Measurements from ENCODE around the gene SCUBE3. TPM values are rescaled to one million over a fixed set of nuclear protein-coding genes. Genes with fewer than 3 reads are reported as not detected.

Gene SCUBE3
- total RNA-seq, 1 experiment from 2014 or later, result 0.05 TPM

DNA sequence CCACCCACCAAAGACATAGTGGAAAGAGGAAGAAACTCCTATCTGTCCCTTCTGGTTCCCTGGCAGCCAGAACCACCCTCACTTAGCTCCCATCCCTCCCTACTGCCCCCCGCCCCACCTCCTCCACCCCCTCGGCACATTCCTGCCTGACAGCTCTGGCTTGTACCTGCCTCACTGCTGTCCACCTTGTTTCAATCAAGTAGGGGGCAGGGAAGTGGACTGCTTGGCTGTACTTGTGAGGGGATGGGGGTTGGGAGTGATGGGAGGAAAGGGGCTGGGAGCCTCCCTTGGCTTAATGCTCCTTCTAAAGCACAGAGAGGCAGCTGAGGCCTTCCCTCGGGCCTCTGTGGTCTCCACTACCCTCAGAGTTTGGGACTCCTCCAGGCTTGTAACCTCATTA lies 23.7 kb downstream of the SCUBE3 start:
- H3K4me1 ChIP-seq (ENCODE audit: control insufficient read depth in 1 of 2, insufficient read depth in 2 of 2, low read length in 2 of 2), result no peaks in the 10 kb centered on the region
- RAD21 ChIA-PET (ENCODE audit: low non-redundant PET in 1 of 2, low total read pairs in 2 of 2, uncharacterized antibody in 2 of 2, unreplicated experiment in 2 of 2), result no interaction called here
- no peak for TF ChIP-seq SRF (IDR thresholded peaks at IDR 0.05; ENCODE audit: low read depth)
- POLR2A ChIA-PET, result no interaction called here
- H3K27me3 ChIP-seq (ENCODE audit: insufficient read depth, low read length), result no peaks in the 10 kb centered on the region
- no peak overlapping the region for H3K27ac ChIP-seq (ENCODE audit: low read depth, low read length)
- no peaks in the 10 kb centered on the region for H3K79me2 ChIP-seq (ENCODE audit: insufficient read depth, low read length)
- CTCF ChIA-PET, result no interaction called here
- H4K20me1 ChIP-seq (ENCODE audit: insufficient read depth), result no peaks in the 10 kb centered on the region
- DNase-seq (ENCODE audit: low read depth, low spot score) (no peak), ATAC-seq (no peak)
- no peak overlapping the region for H3K4me3 ChIP-seq (replicated peaks in 1 of 2; ENCODE audit: low read depth in 1 of 2, low read length in 2 of 2)
- H3K4me2 ChIP-seq (ENCODE audit: low read length), result no peak overlapping the region
- no peak overlapping the region for H3K9ac ChIP-seq (ENCODE audit: low read length)
- H3K9me2 ChIP-seq (ENCODE audit: insufficient read depth), result no peaks in the 10 kb centered on the region
- H2AFZ ChIP-seq (ENCODE audit: low read depth, low read length, poor library complexity, severe bottlenecking), result no peak overlapping the region
- BruUV-seq (replicated peaks), result no TSS peak
- intact Hi-C loops (cut with micrococcal nuclease), result no loop called here
- no peaks in the 10 kb centered on the region for H3K36me3 ChIP-seq (ENCODE audit: control insufficient read depth in 1 of 2, insufficient read depth in 2 of 2, low read length in 2 of 2)
- H3K9me3 ChIP-seq (ENCODE audit: control insufficient read depth in 1 of 2, insufficient read depth in 1 of 2, low read depth in 1 of 2, low read length in 2 of 2), result no peaks in the 10 kb centered on the region

DNA sequence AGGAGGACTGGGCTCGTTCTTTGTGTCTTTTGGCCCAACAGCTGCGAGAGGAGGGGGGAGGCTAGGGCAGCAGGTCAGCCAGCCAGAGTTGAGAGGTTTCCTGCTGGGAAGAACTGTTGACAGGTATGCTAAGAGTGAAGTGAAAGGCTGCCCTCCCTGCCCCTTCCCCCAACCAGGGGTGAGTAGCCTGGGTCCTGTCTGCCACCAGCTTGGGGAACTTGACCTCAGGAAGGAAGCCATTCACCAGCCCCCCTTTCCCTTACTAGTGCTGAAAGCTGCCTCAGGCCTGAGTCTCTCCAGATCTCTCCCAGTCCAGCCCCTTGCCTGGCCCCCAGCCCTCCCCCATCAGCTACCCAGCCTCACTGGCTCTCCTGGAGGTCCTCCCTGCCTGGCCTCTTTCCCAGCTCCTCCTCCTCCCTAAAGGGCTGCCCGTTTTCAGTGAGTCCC lies 25.1 kb downstream of the SCUBE3 start:
- BruUV-seq (replicated peaks), result no TSS peak
- no peak overlapping the region for H3K27ac ChIP-seq (ENCODE audit: low read depth, low read length)
- ChIA-PET CTCF (no interaction called here), POLR2A (no interaction called here), RAD21 (ENCODE audit: low non-redundant PET in 1 of 2, low total read pairs in 2 of 2, uncharacterized antibody in 2 of 2, unreplicated experiment in 2 of 2) (interaction anchor here in 1 of 2 experiments (1.5 kb wide), 1 partner anchor 99 kb away, joined by 4 read pairs; no protein-coding TSS in a partner anchor)
- ATAC-seq (no peak), DNase-seq (ENCODE audit: low read depth, low spot score) (no peak)
- no peaks in the 10 kb centered on the region for H3K4me1 ChIP-seq (ENCODE audit: control insufficient read depth in 1 of 2, insufficient read depth in 2 of 2, low read length in 2 of 2)
- intact Hi-C loops (cut with micrococcal nuclease), result no loop called here
- H3K27me3 ChIP-seq (ENCODE audit: insufficient read depth, low read length), result no peaks in the 10 kb centered on the region
- no peaks in the 10 kb centered on the region for H3K9me2 ChIP-seq (ENCODE audit: insufficient read depth)
- no peak for TF ChIP-seq CBX3 (IDR thresholded peaks at IDR 0.05; ENCODE audit: low read depth)
- TF ChIP-seq, protein P1, sequence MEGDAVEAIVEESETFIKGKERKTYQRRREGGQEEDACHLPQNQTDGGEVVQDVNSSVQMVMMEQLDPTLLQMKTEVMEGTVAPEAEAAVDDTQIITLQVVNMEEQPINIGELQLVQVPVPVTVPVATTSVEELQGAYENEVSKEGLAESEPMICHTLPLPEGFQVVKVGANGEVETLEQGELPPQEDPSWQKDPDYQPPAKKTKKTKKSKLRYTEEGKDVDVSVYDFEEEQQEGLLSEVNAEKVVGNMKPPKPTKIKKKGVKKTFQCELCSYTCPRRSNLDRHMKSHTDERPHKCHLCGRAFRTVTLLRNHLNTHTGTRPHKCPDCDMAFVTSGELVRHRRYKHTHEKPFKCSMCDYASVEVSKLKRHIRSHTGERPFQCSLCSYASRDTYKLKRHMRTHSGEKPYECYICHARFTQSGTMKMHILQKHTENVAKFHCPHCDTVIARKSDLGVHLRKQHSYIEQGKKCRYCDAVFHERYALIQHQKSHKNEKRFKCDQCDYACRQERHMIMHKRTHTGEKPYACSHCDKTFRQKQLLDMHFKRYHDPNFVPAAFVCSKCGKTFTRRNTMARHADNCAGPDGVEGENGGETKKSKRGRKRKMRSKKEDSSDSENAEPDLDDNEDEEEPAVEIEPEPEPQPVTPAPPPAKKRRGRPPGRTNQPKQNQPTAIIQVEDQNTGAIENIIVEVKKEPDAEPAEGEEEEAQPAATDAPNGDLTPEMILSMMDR (IDR thresholded peaks at IDR 0.05 in 2 of 3, conservative IDR thresholded peaks at IDR 0.05 in 1 of 3; ENCODE audit: borderline replicate concordance in 1 of 3, insufficient read depth in 1 of 3, low read depth in 2 of 3, low read length in 2 of 3), result no peak
- TF ChIP-seq YY1 (IDR thresholded peaks at IDR 0.05; ENCODE audit: extremely low read depth, insufficient replicate concordance, low read depth, low read length), result no peak
- TF ChIP-seq SIN3A (IDR thresholded peaks at IDR 0.05; ENCODE audit: low read depth), result no peak
- TF ChIP-seq FOSL1 (IDR thresholded peaks at IDR 0.05; ENCODE audit: low read depth), result no peak
- TF ChIP-seq ZFX (IDR thresholded peaks at IDR 0.05), result no peak
- no peak for TF ChIP-seq TCF7L2 (IDR thresholded peaks at IDR 0.05; ENCODE audit: borderline replicate concordance, extremely low read depth, insufficient read depth, insufficient read length)
- no peak for TF ChIP-seq POLR2A (IDR thresholded peaks at IDR 0.05; ENCODE audit: borderline replicate concordance, extremely low read depth, insufficient read depth, insufficient read length)
- no peak for TF ChIP-seq ZNF274 (IDR thresholded peaks at IDR 0.05; ENCODE audit: low read depth, low read length)
- no peak overlapping the region for H3K4me3 ChIP-seq (replicated peaks in 1 of 2; ENCODE audit: low read depth in 1 of 2, low read length in 2 of 2)
- no peaks in the 10 kb centered on the region for H3K79me2 ChIP-seq (ENCODE audit: insufficient read depth, low read length)
- no peak overlapping the region for H3K4me2 ChIP-seq (ENCODE audit: low read length)
- H3K9me3 ChIP-seq (ENCODE audit: control insufficient read depth in 1 of 2, insufficient read depth in 1 of 2, low read depth in 1 of 2, low read length in 2 of 2), result no peaks in the 10 kb centered on the region
- no peaks in the 10 kb centered on the region for H3K36me3 ChIP-seq (ENCODE audit: control insufficient read depth in 1 of 2, insufficient read depth in 2 of 2, low read length in 2 of 2)
- H2AFZ ChIP-seq (ENCODE audit: low read depth, low read length, poor library complexity, severe bottlenecking), result no peak overlapping the region
- no peaks in the 10 kb centered on the region for H4K20me1 ChIP-seq (ENCODE audit: insufficient read depth)
- H3K9ac ChIP-seq (ENCODE audit: low read length), result no peak overlapping the region

Measured in HCT116 (cell line).